ENCODE measurements around the gene NUP98.

NUP98 gene

DNA sequence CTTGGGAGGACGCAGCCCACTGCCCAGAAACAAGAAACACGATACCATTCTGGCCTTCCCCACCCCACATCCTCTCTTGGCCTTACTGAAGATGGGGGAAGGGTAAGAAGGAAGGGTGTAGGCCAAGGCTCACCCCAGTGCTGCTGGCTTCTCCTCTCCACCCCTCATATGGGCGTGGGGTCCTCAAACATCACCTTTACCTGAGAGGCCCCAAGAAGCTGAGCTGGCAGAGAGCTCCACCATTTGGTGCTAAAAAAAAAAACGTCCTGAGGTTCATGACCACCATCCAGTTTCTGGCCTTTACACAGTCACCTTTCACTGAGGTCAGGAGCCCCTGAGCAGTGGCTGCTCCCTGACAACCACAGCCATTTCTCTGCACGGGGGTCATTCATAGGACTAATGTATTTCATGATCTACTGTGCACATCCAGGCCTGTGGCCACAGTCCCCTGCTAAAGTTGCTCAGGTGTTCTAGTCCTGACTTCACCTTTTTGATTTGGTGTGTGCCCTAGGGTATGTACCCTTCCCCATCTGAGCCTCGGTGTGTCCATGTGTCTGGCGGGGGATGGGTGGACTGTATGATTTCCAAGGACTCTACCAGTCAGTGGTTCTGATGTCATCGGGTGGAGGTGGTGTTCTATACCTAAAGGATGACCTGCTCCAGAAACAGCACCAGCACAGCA, 28.3 kb upstream of the NUP98 start:
- Histone ChIP-seq H3K27me3 (ENCODE audit: insufficient read depth, insufficient read length) (no peaks in the 10 kb centered on the region), H3K4me1 (ENCODE audit: insufficient read depth, insufficient read length) (peaks cover 27% of the 10 kb centered on the region), H3K36me3 (ENCODE audit: insufficient read depth, insufficient read length, low read length) (peaks cover 74% of the 10 kb centered on the region), H3K9me3 (ENCODE audit: insufficient read depth, low read length) (no peaks in the 10 kb centered on the region), H3K4me3 (ENCODE audit: insufficient read length, low read depth) (no peak overlapping the region), H3K9ac (ENCODE audit: insufficient read length, low read depth) (no peak overlapping the region)
- no peak for DNase-seq (ENCODE audit: low read depth, low spot score)
- no peak for TF ChIP-seq YY1 (IDR thresholded peaks at IDR 0.05; ENCODE audit: insufficient read depth, insufficient read length)
- TF ChIP-seq ZNF274 (IDR thresholded peaks at IDR 0.05; ENCODE audit: low read depth, low read length) = no peak
- TF ChIP-seq SUZ12 (IDR thresholded peaks at IDR 0.05; ENCODE audit: extremely low read depth, insufficient read depth, insufficient read length) = no peak

DNA sequence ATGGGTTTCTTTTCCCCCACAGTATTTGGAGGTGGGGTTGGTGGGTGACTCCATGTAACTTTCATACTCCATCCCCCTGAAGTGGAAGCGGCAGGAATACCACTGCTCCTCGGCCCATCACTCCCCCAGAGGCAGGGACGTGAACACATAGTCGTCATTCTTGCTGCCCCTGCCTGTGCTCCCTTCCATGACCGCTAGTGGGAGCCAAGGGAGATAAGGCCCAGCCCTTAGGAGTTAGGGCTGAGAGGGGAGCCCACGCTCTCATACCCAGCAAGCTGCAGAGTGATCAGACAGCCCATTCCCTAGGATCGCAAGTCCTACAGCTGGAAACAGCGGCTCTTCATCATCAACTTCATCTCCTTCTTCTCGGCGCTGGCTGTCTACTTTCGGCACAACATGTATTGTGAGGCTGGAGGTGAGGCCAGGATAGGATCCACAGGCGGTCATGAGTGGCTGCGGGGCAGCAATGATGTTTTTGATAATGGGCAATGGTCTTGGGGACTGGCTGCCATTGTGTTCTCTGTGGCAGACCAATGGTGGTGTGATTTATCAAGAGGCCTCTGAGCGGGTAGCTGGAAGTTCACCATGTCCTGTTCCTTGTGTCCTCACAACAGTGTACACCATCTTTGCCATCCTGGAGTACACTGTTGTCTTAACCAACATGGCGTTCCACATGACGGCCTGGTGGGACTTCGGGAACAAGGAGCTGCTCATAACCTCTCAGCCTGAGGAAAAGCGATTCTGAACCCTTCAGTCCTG, 27.5 kb upstream of the NUP98 start:
- Histone ChIP-seq H3K9ac (ENCODE audit: insufficient read length, low read depth) (peak overlapping the region; percentile 8), H3K9me3 (ENCODE audit: insufficient read depth, low read length) (no peaks in the 10 kb centered on the region), H3K27me3 (ENCODE audit: insufficient read depth, insufficient read length) (no peaks in the 10 kb centered on the region), H3K36me3 (ENCODE audit: insufficient read depth, insufficient read length, low read length) (peaks cover 71% of the 10 kb centered on the region), H3K4me1 (ENCODE audit: insufficient read depth, insufficient read length) (peaks cover 27% of the 10 kb centered on the region), H3K4me3 (ENCODE audit: insufficient read length, low read depth) (no peak overlapping the region)
- peak; percentile 85 for DNase-seq (ENCODE audit: low read depth, low spot score)
- TF ChIP-seq SUZ12 (IDR thresholded peaks at IDR 0.05; ENCODE audit: extremely low read depth, insufficient read depth, insufficient read length) (no peak), YY1 (IDR thresholded peaks at IDR 0.05; ENCODE audit: insufficient read depth, insufficient read length) (no peak), ZNF274 (IDR thresholded peaks at IDR 0.05; ENCODE audit: low read depth, low read length) (no peak)

GRCh38 chr11:3823762-3824506, 26.6 kb upstream of the NUP98 start:
- Histone ChIP-seq H3K36me3 (ENCODE audit: insufficient read depth, insufficient read length, low read length) (peaks cover 63% of the 10 kb centered on the region), H3K4me1 (ENCODE audit: insufficient read depth, insufficient read length) (peaks cover 27% of the 10 kb centered on the region), H3K9ac (ENCODE audit: insufficient read length, low read depth) (no peak overlapping the region), H3K27me3 (ENCODE audit: insufficient read depth, insufficient read length) (no peaks in the 10 kb centered on the region), H3K9me3 (ENCODE audit: insufficient read depth, low read length) (no peaks in the 10 kb centered on the region), H3K4me3 (ENCODE audit: insufficient read length, low read depth) (no peak overlapping the region)
- TF ChIP-seq YY1 (IDR thresholded peaks at IDR 0.05; ENCODE audit: insufficient read depth, insufficient read length) (no peak), ZNF274 (IDR thresholded peaks at IDR 0.05; ENCODE audit: low read depth, low read length) (no peak), SUZ12 (IDR thresholded peaks at IDR 0.05; ENCODE audit: extremely low read depth, insufficient read depth, insufficient read length) (no peak)
- no peak for DNase-seq (ENCODE audit: low read depth, low spot score)

- Histone ChIP-seq H3K27me3 (ENCODE audit: insufficient read depth, insufficient read length) (no peaks in the 10 kb centered on the region), H3K9ac (ENCODE audit: insufficient read length, low read depth) (no peak overlapping the region)
- no peak for DNase-seq (ENCODE audit: low read depth, low spot score)
Measured at GRCh38 chr11:3823303-3823702, 25.9 kb upstream of the NUP98 start.

GRCh38 chr11:3822312-3822711, 25.0 kb upstream of the NUP98 start:
- H3K4me3 ChIP-seq (ENCODE audit: insufficient read length, low read depth) = no peak overlapping the region
- H3K9me3 ChIP-seq (ENCODE audit: insufficient read depth, low read length) = no peaks in the 10 kb centered on the region
- peaks cover 20% of the 10 kb centered on the region for H3K4me1 ChIP-seq (ENCODE audit: insufficient read depth, insufficient read length)
- H3K27me3 ChIP-seq (ENCODE audit: insufficient read depth, insufficient read length) = no peaks in the 10 kb centered on the region
- peaks cover 50% of the 10 kb centered on the region for H3K36me3 ChIP-seq (ENCODE audit: insufficient read depth, insufficient read length, low read length)
- no peak overlapping the region for H3K9ac ChIP-seq (ENCODE audit: insufficient read length, low read depth)
- TF ChIP-seq YY1 (IDR thresholded peaks at IDR 0.05; ENCODE audit: insufficient read depth, insufficient read length) (no peak), SUZ12 (IDR thresholded peaks at IDR 0.05; ENCODE audit: extremely low read depth, insufficient read depth, insufficient read length) (no peak), ZNF274 (IDR thresholded peaks at IDR 0.05; ENCODE audit: low read depth, low read length) (no peak)
- DNase-seq (ENCODE audit: low read depth, low spot score) = no peak

More at GRCh38 chr11:3823303-3823702, 25.9 kb upstream of the NUP98 start:
- no peak overlapping the region for H3K4me3 ChIP-seq (ENCODE audit: insufficient read length, low read depth)
- no peak for TF ChIP-seq ZNF274 (IDR thresholded peaks at IDR 0.05; ENCODE audit: low read depth, low read length)
- TF ChIP-seq YY1 (IDR thresholded peaks at IDR 0.05; ENCODE audit: insufficient read depth, insufficient read length) = no peak
- TF ChIP-seq SUZ12 (IDR thresholded peaks at IDR 0.05; ENCODE audit: extremely low read depth, insufficient read depth, insufficient read length) = no peak
- peaks cover 27% of the 10 kb centered on the region for H3K4me1 ChIP-seq (ENCODE audit: insufficient read depth, insufficient read length)
- peaks cover 60% of the 10 kb centered on the region for H3K36me3 ChIP-seq (ENCODE audit: insufficient read depth, insufficient read length, low read length)
- H3K9me3 ChIP-seq (ENCODE audit: insufficient read depth, low read length) = no peaks in the 10 kb centered on the region

GRCh38 chr11:3820971-3821370, 23.6 kb upstream of the NUP98 start:
- no peak overlapping the region for H3K4me3 ChIP-seq (ENCODE audit: insufficient read length, low read depth)
- H3K4me1 ChIP-seq (ENCODE audit: insufficient read depth, insufficient read length) = peaks cover 12% of the 10 kb centered on the region
- H3K27me3 ChIP-seq (ENCODE audit: insufficient read depth, insufficient read length) = no peaks in the 10 kb centered on the region
- TF ChIP-seq YY1 (IDR thresholded peaks at IDR 0.05; ENCODE audit: insufficient read depth, insufficient read length) (no peak), SUZ12 (IDR thresholded peaks at IDR 0.05; ENCODE audit: extremely low read depth, insufficient read depth, insufficient read length) (no peak), ZNF274 (IDR thresholded peaks at IDR 0.05; ENCODE audit: low read depth, low read length) (no peak)
- no peak for DNase-seq (ENCODE audit: low read depth, low spot score)
- H3K9ac ChIP-seq (ENCODE audit: insufficient read length, low read depth) = no peak overlapping the region
- no peaks in the 10 kb centered on the region for H3K9me3 ChIP-seq (ENCODE audit: insufficient read depth, low read length)
- H3K36me3 ChIP-seq (ENCODE audit: insufficient read depth, insufficient read length, low read length) = peaks cover 36% of the 10 kb centered on the region
